A549 (cell line): ENCODE results near the gene ENPEP. TPM values are rescaled to one million over a fixed set of nuclear protein-coding genes. Genes with fewer than 3 reads are reported as not detected.
"Not testable (repeated sequence)": the region's sequence is repeated elsewhere in the genome, so short reads cannot be mapped to it uniquely, and the experiment has no call there.

Source experiments
- ATAC-seq, 2 experiments: fragments of 200-7000 bp in 1 of 2; fragments of >200 bp in 1 of 2; cut with Nextera tagmentation in 1 of 2; cut with Tn5 transposase in 1 of 2; 3 replicates each; pipeline versions ENCODE4 v1.8.0 to v1.9.1; 2018 to 2020; ENCODE audit warnings: mild to moderate bottlenecking in 1 of 2, moderate library complexity in 1 of 2
- CTCF ChIA-PET: fragments of 300-600 bp; sonication (Branson Sonifier 250); formaldehyde crosslinking; extraction: SDS; loops from one replicate; lab custom pipeline; 2021; ENCODE audit warnings: antibody characterized with exemption, inconsistent platforms; lab: Yijun Ruan, JAX
- POLR2A ChIA-PET: fragments of 350-600 bp; formaldehyde crosslinking; extraction: SDS; loops from one replicate; lab custom pipeline; 2021; ENCODE audit warnings: antibody characterized with exemption, inconsistent platforms; lab: Yijun Ruan, JAX
- DNase-seq, 2 experiments: peaks; one replicate each; pipeline versions ENCODE4 v3.0.0 to v3.0.0-alpha.2; 2011 to 2016; ENCODE audit warnings: low read depth in 1 of 2, low spot score in 1 of 2
- FAIRE-seq: peaks from 2 replicates; lab custom pipeline; 2011; peaks lifted over from hg19 to GRCh38; lab: Jason Lieb, UNC
- H3K27ac ChIP-seq, 2 experiments: fragments of >200 bp; sonication (Bioruptor Twin); formaldehyde crosslinking; 3 replicates each; pipeline ENCODE4 v1.5.1; 2016 to 2017
- H3K4me1 ChIP-seq: fragments of >200 bp; sonication (Bioruptor Twin); formaldehyde crosslinking; 3 replicates; pipeline ENCODE4 v1.6.1; 2016
- H3K4me2 ChIP-seq: fragments of >200 bp; sonication (Bioruptor Twin); formaldehyde crosslinking; 3 replicates; pipeline ENCODE4 v1.6.1; 2016
- H3K4me3 ChIP-seq: fragments of >200 bp; sonication (Bioruptor Twin); formaldehyde crosslinking; 3 replicates; pipeline ENCODE4 v1.5.1; 2016
- H3K9me3 ChIP-seq: fragments of >200 bp; sonication (Bioruptor Twin); formaldehyde crosslinking; 3 replicates; pipeline ENCODE4 v1.6.1; 2016
- ATOH8 ChIP-seq: fragments of 250-450 bp; sonication (Bioruptor Pico); IDR thresholded peaks from 2 replicates; pipeline ENCODE4 v1.5.0; 2020; ENCODE audit warnings: low read depth, mild to moderate bottlenecking, moderate library complexity
- BCL3 ChIP-seq: fragments of >200 bp; sonication (Bioruptor Twin); formaldehyde crosslinking; IDR thresholded peaks from 3 replicates; pipeline ENCODE4 v1.6.1; 2016
- BHLHE40 ChIP-seq: IDR thresholded peaks from 2 replicates; pipeline ENCODE4 v1.6.1; 2012; ENCODE audit warnings: low read depth, low read length, inconsistent platforms
- CEBPB ChIP-seq, 2 experiments: fragments of >200 bp in 1 of 2; sonication (Bioruptor Twin) in 1 of 2; formaldehyde crosslinking in 1 of 2; IDR thresholded peaks; 2 replicates each; pipeline ENCODE4 v1.6.1; 2012 to 2016
- CHD2 ChIP-seq: fragments of 150-350 bp; IDR thresholded peaks from 2 replicates; pipeline ENCODE4 v1.6.1; 2014; ENCODE audit warnings: low read length; ENCODE audit not compliant: partially characterized antibody
- CHD4 ChIP-seq: fragments of 200-600 bp; sonication (generic); IDR thresholded peaks from 2 replicates; pipeline ENCODE4 v1.6.1; 2016; ENCODE audit warnings: antibody characterized with exemption, mild to moderate bottlenecking, borderline replicate concordance
- CTCF ChIP-seq: fragments of >200 bp; sonication (Bioruptor Twin); formaldehyde crosslinking; IDR thresholded peaks from 3 replicates; pipeline ENCODE4 v1.5.1; 2016
- EHMT2 ChIP-seq: fragments of 200-600 bp; sonication (generic); IDR thresholded peaks from 2 replicates; pipeline ENCODE4 v1.6.1; 2016; ENCODE audit warnings: antibody characterized with exemption, low read depth, mild to moderate bottlenecking, moderate library complexity
- FOSB ChIP-seq: fragments of 250-450 bp; sonication (Bioruptor Pico); IDR thresholded peaks from 2 replicates; pipeline ENCODE4 v1.5.0; 2020; ENCODE audit warnings: mild to moderate bottlenecking, moderate library complexity
- FOXS1 ChIP-seq: fragments of 250-450 bp; sonication (Bioruptor Pico); IDR thresholded peaks from 2 replicates; pipeline ENCODE4 v1.5.0; 2020; ENCODE audit warnings: mild to moderate bottlenecking, moderate library complexity
- GATA3 ChIP-seq: IDR thresholded peaks from 2 replicates; pipeline ENCODE4 v1.6.1; 2012; ENCODE audit warnings: borderline replicate concordance
- HOXA7 ChIP-seq: fragments of 250-450 bp; sonication (Bioruptor Pico); IDR thresholded peaks from 2 replicates; pipeline ENCODE4 v1.5.0; 2020; ENCODE audit warnings: mild to moderate bottlenecking, moderate library complexity
- JUNB ChIP-seq: fragments of >200 bp; sonication (Bioruptor Twin); formaldehyde crosslinking; IDR thresholded peaks from 2 replicates; pipeline ENCODE4 v1.6.1; 2016
- KDM1A ChIP-seq: fragments of 200-600 bp; sonication (generic); IDR thresholded peaks from 2 replicates; pipeline ENCODE4 v1.6.1; 2016; ENCODE audit warnings: low read depth, mild to moderate bottlenecking
- MAZ ChIP-seq: fragments of 150-350 bp; IDR thresholded peaks from 2 replicates; pipeline ENCODE4 v1.6.1; 2014; ENCODE audit warnings: antibody characterized with exemption, low read depth, low read length, borderline replicate concordance
- MYC ChIP-seq: IDR thresholded peaks from 2 replicates; pipeline ENCODE4 v1.6.1; 2012; ENCODE audit warnings: mild to moderate bottlenecking, inconsistent platforms, low read length, improper control_type of control experiment, borderline replicate concordance
- NPAS2 ChIP-seq: fragments of 250-450 bp; sonication (Bioruptor Pico); IDR thresholded peaks from 2 replicates; pipeline ENCODE4 v1.8.0; 2022; ENCODE audit warnings: mild to moderate bottlenecking, moderate library complexity, borderline replicate concordance
- NR3C1 ChIP-seq: fragments of >200 bp; sonication (Bioruptor Twin); formaldehyde crosslinking; IDR thresholded peaks from 3 replicates; pipeline ENCODE4 v1.6.1; 2017
- POLR2A ChIP-seq: IDR thresholded peaks from 2 replicates; pipeline ENCODE4 v1.6.1; 2012; ENCODE audit warnings: mild to moderate bottlenecking, low read length
- RFX5 ChIP-seq: fragments of 450-650 bp; IDR thresholded peaks from 2 replicates; pipeline ENCODE4 v1.7.1; 2014; ENCODE audit warnings: antibody characterized with exemption, mild to moderate bottlenecking, moderate library complexity
- RNF2 ChIP-seq: fragments of 200-600 bp; sonication (generic); IDR thresholded peaks from 2 replicates; pipeline ENCODE4 v1.6.1; 2016; ENCODE audit warnings: low read depth, mild to moderate bottlenecking, antibody characterized with exemption, moderate library complexity, borderline replicate concordance
- SREBF2 ChIP-seq: fragments of 450-650 bp; IDR thresholded peaks from 2 replicates; pipeline ENCODE4 v1.6.1; 2014; ENCODE audit warnings: mild to moderate bottlenecking, moderate library complexity
- USF2 ChIP-seq: fragments of 450-650 bp; IDR thresholded peaks from 2 replicates; pipeline ENCODE4 v1.6.1; 2014; ENCODE audit warnings: antibody characterized with exemption
- WGBS: methylation state at CpG from one replicate; pipeline ENCODE4 v1.1.6; 2017; ENCODE audit errors: missing lambda C conversion rate; 5-methylcytosine and 5-hydroxymethylcytosine counted together
- polyA plus RNA-seq, 4 experiments: library from polyadenylated mRNA; depleted of rRNA in 3 of 4; stranded (reverse); fragments of >200 nt; fragmentation: RNase III in 1 of 4; extraction: RNeasy Plus Mini Kit Qiagen cat#74134 plus additional on column Dnase treatment in 1 of 4; gene quantifications; 2 replicates in 3 of 4; 3 replicates in 1 of 4; pipeline ENCODE4 v1.2.3, GENCODE V29; 2011 to 2017
- TF ChIP-seq, protein P1 (sequence below): fragments of 250-450 bp; sonication (Bioruptor Pico); IDR thresholded peaks from 2 replicates; pipeline ENCODE4 v1.5.0; 2021; ENCODE audit warnings: mild to moderate bottlenecking, moderate library complexity, borderline replicate concordance

Gene ENPEP
- polyA plus RNA-seq, 2 of the 4 experiments (the other 2 are of a cell fraction): 0.12 to 0.62 TPM

DNA sequence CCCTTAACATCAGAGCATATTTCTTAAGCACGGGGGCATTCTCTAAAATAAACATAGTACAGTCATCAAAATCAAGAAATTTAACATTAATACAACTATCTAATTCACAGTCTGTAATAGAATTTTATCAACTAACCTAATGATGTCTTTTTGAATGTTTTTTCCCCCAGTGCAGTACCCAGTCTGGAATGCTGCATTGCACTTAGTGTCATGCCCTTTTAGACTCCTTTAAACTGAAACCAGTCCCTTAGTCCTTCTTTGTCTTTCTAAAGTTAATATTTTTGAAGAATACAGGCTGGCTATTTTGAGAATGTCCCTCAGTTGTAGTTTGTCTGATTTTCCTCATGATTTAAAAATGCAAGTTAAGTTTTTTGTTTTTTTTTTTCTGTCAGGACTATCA lies 9.5 kb downstream of the ENPEP start:
- TF ChIP-seq BCL3 (no peak), GATA3 (no peak), EHMT2 (no peak), MAZ (no peak), USF2 (no peak), KDM1A (no peak), HOXA7 (no peak), ATOH8 (no peak)
- Histone ChIP-seq H3K4me2 (no peak overlapping the region), H3K9me3 (no peaks in the 10 kb centered on the region), H3K27ac (no peak overlapping the region), H3K4me1 (no peaks in the 10 kb centered on the region), H3K4me3 (no peak overlapping the region)
- ATAC-seq: no peak
- 4% methylated on average over 1 of the region's 1 CpG for WGBS
- FAIRE-seq: no peak
- no peak for DNase-seq
- CTCF ChIA-PET: no interaction called here
- POLR2A ChIA-PET: no interaction called here

- no peaks in the 10 kb centered on the region for H3K4me1 ChIP-seq
- no peak for ATAC-seq
- no peak for FAIRE-seq
- ChIA-PET CTCF (no interaction called here), POLR2A (no interaction called here)
- H3K9me3 ChIP-seq: no peaks in the 10 kb centered on the region
- TF ChIP-seq CTCF: no peak
- TF ChIP-seq MYC: no peak
- TF ChIP-seq GATA3: no peak
- TF ChIP-seq CHD2: no peak
- no peak for DNase-seq
- H3K27ac ChIP-seq: no peak overlapping the region
- H3K4me2 ChIP-seq: no peak overlapping the region
- no peak overlapping the region for H3K4me3 ChIP-seq
- 39% methylated on average over 4 of the region's 4 CpGs for WGBS
These were observed 10.3 kb downstream of the ENPEP start for GRCh38 chr4:110486256-110486655.

DNA sequence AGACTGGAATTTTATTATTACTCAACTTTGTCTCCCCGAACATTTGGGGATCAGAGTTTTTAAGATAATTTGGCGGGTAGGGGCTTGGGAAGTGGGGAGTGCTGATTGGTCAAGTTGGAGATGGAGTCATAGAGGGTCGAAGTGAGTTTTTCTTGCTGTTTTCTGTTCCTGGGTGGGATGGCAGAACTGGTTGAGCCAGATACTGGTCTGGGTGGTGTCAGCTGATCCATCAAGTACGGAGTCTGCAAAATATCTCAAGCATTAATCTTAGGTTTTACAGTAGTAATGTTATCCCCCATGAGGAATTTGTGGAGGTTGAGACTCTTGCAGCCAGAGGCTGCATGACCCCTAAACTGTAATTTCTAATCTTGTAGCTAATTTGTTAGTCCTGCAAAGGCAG lies 10.9 kb downstream of the ENPEP start:
- CTCF ChIA-PET: interaction anchor here (1.3 kb wide), 1 partner anchor 481 kb away, joined by 3 read pairs; no protein-coding TSS in a partner anchor
- H3K9me3 ChIP-seq, FAIRE-seq, H3K27ac ChIP-seq, H3K4me1 ChIP-seq, H3K4me2 ChIP-seq, POLR2A ChIA-PET, H3K4me3 ChIP-seq, DNase-seq, ATAC-seq: not testable (repeated sequence)
- WGBS: 48% methylated on average over 4 of the region's 4 CpGs

GRCh38 chr4:110487873-110488272 lies 11.9 kb downstream of the ENPEP start:
- FAIRE-seq: no peak
- H3K9me3 ChIP-seq: no peaks in the 10 kb centered on the region
- ChIA-PET CTCF (interaction anchor here (0.9 to 1.3 kb wide), 2 partner anchors 24 to 482 kb away, joined by 3 read pairs; no protein-coding TSS in a partner anchor), POLR2A (no interaction called here)
- no peak overlapping the region for H3K27ac ChIP-seq
- DNase-seq: no peak
- H3K4me2 ChIP-seq: no peak overlapping the region
- no peak for TF ChIP-seq FOSB
- no peak for TF ChIP-seq RFX5
- no peak for TF ChIP-seq GATA3
- no peak for TF ChIP-seq NR3C1
- no peak for TF ChIP-seq SREBF2
- no peak for TF ChIP-seq CHD4
- no peak for TF ChIP-seq JUNB
- no peak for TF ChIP-seq CHD2
- no peak for TF ChIP-seq RNF2
- TF ChIP-seq, protein P1, sequence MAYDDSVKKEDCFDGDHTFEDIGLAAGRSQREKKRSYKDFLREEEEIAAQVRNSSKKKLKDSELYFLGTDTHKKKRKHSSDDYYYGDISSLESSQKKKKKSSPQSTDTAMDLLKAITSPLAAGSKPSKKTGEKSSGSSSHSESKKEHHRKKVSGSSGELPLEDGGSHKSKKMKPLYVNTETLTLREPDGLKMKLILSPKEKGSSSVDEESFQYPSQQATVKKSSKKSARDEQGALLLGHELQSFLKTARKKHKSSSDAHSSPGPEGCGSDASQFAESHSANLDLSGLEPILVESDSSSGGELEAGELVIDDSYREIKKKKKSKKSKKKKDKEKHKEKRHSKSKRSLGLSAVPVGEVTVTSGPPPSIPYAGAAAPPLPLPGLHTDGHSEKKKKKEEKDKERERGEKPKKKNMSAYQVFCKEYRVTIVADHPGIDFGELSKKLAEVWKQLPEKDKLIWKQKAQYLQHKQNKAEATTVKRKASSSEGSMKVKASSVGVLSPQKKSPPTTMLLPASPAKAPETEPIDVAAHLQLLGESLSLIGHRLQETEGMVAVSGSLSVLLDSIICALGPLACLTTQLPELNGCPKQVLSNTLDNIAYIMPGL: no peak
- no peak for TF ChIP-seq POLR2A
- TF ChIP-seq FOXS1: no peak
- TF ChIP-seq NPAS2 (CRISPR knock-in tag): no peak
- TF ChIP-seq BHLHE40: no peak
- TF ChIP-seq CEBPB (IDR thresholded peaks at IDR 0.05): no peak
- no peak for ATAC-seq
- H3K4me1 ChIP-seq: no peaks in the 10 kb centered on the region
- H3K4me3 ChIP-seq: no peak overlapping the region
